ENCODE data around the gene DOP1A.

- TF ChIP-seq EP300 (IDR thresholded peaks at IDR 0.05): no peak
- TF ChIP-seq POLR2AphosphoS5 (IDR thresholded peaks at IDR 0.05): no peak
- TF ChIP-seq CTCF (IDR thresholded peaks at IDR 0.05): no peak
- TF ChIP-seq POLR2A (IDR thresholded peaks at IDR 0.05; ENCODE audit: low read depth): no peak
Observed at GRCh38 chr6:83126807-83127206, 59.3 kb downstream of the DOP1A start.
